Activated naive CD4-positive, alpha-beta T cell treated with anti-CD3 and anti-CD28 coated beads, Interleukin-2, amount 50 U/mL, for 16 hours (primary cell): ENCODE data around the gene TXNDC16.

Source experiments
- DNase-seq: peaks from one replicate; pipeline ENCODE4 v3.0.0-alpha.2; 2020

The TXNDC16 gene

GRCh38 chr14:52446355-52446754 lies 106.0 kb downstream of the TXNDC16 start:
- no peak for DNase-seq

GRCh38 chr14:52443506-52443905 lies 108.8 kb downstream of the TXNDC16 start:
- DNase-seq: no peak

GRCh38 chr14:52442602-52443001 lies 109.7 kb downstream of the TXNDC16 start:
- DNase-seq: no peak

- no peak for DNase-seq
Measured at GRCh38 chr14:52442166-52442565, 110.1 kb downstream of the TXNDC16 start.

GRCh38 chr14:52439476-52439875 lies 112.8 kb downstream of the TXNDC16 start:
- no peak for DNase-seq

GRCh38 chr14:52434955-52435354 lies 117.3 kb downstream of the TXNDC16 start:
- no peak for DNase-seq

GRCh38 chr14:52430474-52430873 lies 121.8 kb downstream of the TXNDC16 start:
- no peak for DNase-seq

GRCh38 chr14:52429451-52429850 lies 122.9 kb downstream of the TXNDC16 start:
- no peak for DNase-seq

- no peak for DNase-seq
Measured at GRCh38 chr14:52427460-52427859, 124.8 kb downstream of the TXNDC16 start.

- DNase-seq: no peak
Measured at GRCh38 chr14:52422650-52423356, 129.5 kb downstream of the TXNDC16 start.

GRCh38 chr14:52417139-52417538 lies 135.2 kb downstream of the TXNDC16 start:
- no peak for DNase-seq

GRCh38 chr14:52413729-52414408 lies 138.4 kb downstream of the TXNDC16 start:
- DNase-seq: no peak

- no peak for DNase-seq
Measured at GRCh38 chr14:52412426-52412825, 139.9 kb downstream of the TXNDC16 start.

GRCh38 chr14:52405314-52405713 lies 147.0 kb downstream of the TXNDC16 start:
- no peak for DNase-seq

GRCh38 chr14:52402812-52403526 lies 149.3 kb downstream of the TXNDC16 start:
- DNase-seq: peak; percentile 19

GRCh38 chr14:52400846-52401245 lies 151.5 kb downstream of the TXNDC16 start:
- no peak for DNase-seq

GRCh38 chr14:52399921-52400595 lies 152.2 kb downstream of the TXNDC16 start:
- no peak for DNase-seq

GRCh38 chr14:52399104-52399503 lies 153.2 kb downstream of the TXNDC16 start:
- DNase-seq: no peak

- DNase-seq: no peak
Measured at GRCh38 chr14:52397844-52398243, 154.5 kb downstream of the TXNDC16 start.

GRCh38 chr14:52395728-52396127 lies 156.6 kb downstream of the TXNDC16 start:
- DNase-seq: no peak

GRCh38 chr14:52391881-52392615 lies 160.3 kb downstream of the TXNDC16 start:
- no peak for DNase-seq
